Measurements from ENCODE around the gene SULT1A3. TPM values are rescaled to one million over a fixed set of nuclear protein-coding genes. Genes with fewer than 3 reads are reported as not detected.

Gene SULT1A3
- total and polyA plus RNA-seq, 2 of the 8 experiments (the other 6 are each of a cell fraction or from before 2014, with no cell fraction given), result 1.9 to 13.8 TPM

DNA sequence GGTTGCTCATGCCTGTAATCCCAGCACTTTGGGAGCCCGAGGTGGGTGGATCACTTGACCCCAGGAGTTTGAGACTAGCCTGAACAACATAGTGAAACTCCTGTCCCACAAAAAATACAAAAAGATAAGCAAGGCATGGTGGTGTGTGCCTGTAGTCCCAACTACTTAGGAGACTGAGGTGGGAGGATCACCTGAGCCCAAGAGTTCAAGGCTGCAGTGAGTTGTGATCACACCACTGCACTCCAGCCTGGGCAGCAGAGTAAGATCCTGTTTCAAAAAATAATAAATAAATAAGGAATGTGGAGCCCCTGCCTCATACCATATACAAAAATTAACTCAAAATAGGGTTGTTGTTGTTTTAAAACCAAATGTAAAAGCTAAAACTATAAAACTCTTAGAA, 41.8 kb upstream of the SULT1A3 start:
- Histone ChIP-seq H3K18ac (ENCODE audit: extremely low read depth, low read length) (no peak overlapping the region), H4K8ac (ENCODE audit: extremely low read depth, insufficient read depth, low read length) (no peak overlapping the region), H3K4me1 (replicated peaks in 1 of 4; ENCODE audit: control insufficient read depth in 3 of 4, insufficient read depth in 4 of 4, low read length in 3 of 4) (no peaks in the 10 kb centered on the region), H3K4me3 (ENCODE audit: extremely low read depth in 1 of 4, insufficient read depth in 2 of 4, low read depth in 3 of 4, low read length in 4 of 4) (no peak overlapping the region), H3K4ac (replicated peaks; ENCODE audit: insufficient read length, low read depth, low read length) (no peak overlapping the region), H3K27ac (ENCODE audit: low read depth, low read length) (no peak overlapping the region), H4K20me1 (replicated peaks in 1 of 2; ENCODE audit: control insufficient read depth in 1 of 2, insufficient read depth in 2 of 2, low read length in 2 of 2) (no peaks in the 10 kb centered on the region), H2AFZ (ENCODE audit: low read length) (no peak overlapping the region), H2BK5ac (ENCODE audit: low read depth, low read length) (no peak overlapping the region), H2BK120ac (replicated peaks; ENCODE audit: low read depth, low read length) (no peak overlapping the region), H2BK15ac (ENCODE audit: low read length) (no peak overlapping the region), H2AK5ac (ENCODE audit: low read depth, low read length) (no peak overlapping the region), H3K27me3 (replicated peaks in 1 of 4; ENCODE audit: control insufficient read depth in 3 of 4, extremely low read depth in 1 of 4, insufficient read depth in 3 of 4, low read length in 3 of 4) (no peaks in the 10 kb centered on the region; a peak in 2 of 7 replicates), H3K9ac (replicated peaks in 1 of 4; ENCODE audit: extremely low read depth in 1 of 4, low read depth in 3 of 4, low read length in 3 of 4) (no peak overlapping the region), H2BK20ac (ENCODE audit: low read length) (no peak overlapping the region), H3K23me2 (ENCODE audit: low read depth, low read length) (no peaks in the 10 kb centered on the region), H4K5ac (ENCODE audit: insufficient read length, low read depth, low read length) (no peak overlapping the region), H3K23ac (ENCODE audit: insufficient read length) (no peak overlapping the region), H3K9me3 (ENCODE audit: insufficient read depth in 2 of 2, low read depth in 1 of 2, low read length in 1 of 2) (peaks cover 0 to 7% of the 10 kb centered on the region in 2 experiments; a peak in 1 of 4 replicates), H3K56ac (replicated peaks; ENCODE audit: insufficient read length, low read depth, low read length) (no peak overlapping the region), H2BK12ac (ENCODE audit: low read depth, low read length) (no peak overlapping the region), H3K14ac (ENCODE audit: insufficient read length) (no peak overlapping the region), H3K4me2 (ENCODE audit: insufficient read depth in 1 of 2, low read depth in 2 of 2, low read length in 2 of 2) (no peak overlapping the region), H3K36me3 (ENCODE audit: control insufficient read depth in 2 of 4, insufficient read depth in 4 of 4, low read length in 3 of 4) (no peaks in the 10 kb centered on the region), H4K91ac (replicated peaks; ENCODE audit: insufficient read length, low read length) (no peak overlapping the region), H3K79me2 (ENCODE audit: control insufficient read depth in 1 of 2, insufficient read depth in 2 of 2, low read length in 2 of 2) (no peaks in the 10 kb centered on the region), H3K79me1 (ENCODE audit: low read depth, low read length) (no peaks in the 10 kb centered on the region)
- ChIA-PET CTCF (ENCODE audit: partially characterized antibody) (interaction anchor here (1.5 kb wide), 1 partner anchor 30 kb away, joined by 3 read pairs; no protein-coding TSS in a partner anchor), POLR2A (ENCODE audit: partially characterized antibody) (no interaction called here)
- DNase-seq (ENCODE audit: low read depth in 1 of 2, low spot score in 2 of 2) (no peak), FAIRE-seq (no peak)
- WGBS, 2 experiments (ENCODE audit: extremely low coverage in 1 of 2, insufficient coverage in 1 of 2, insufficient read length in 1 of 2, insufficient replicate concordance in 2 of 2, low coverage in 1 of 2, low lambda C conversion rate in 2 of 2, missing lambda C conversion rate in 1 of 2), result 65% methylated on average over 1 of the region's 1 CpG; no CpG with 5 or more reads in 1 of the 2 experiments
- no peak for TF ChIP-seq NANOG (IDR thresholded peaks at IDR 0.05; ENCODE audit: insufficient read depth, low read depth, low read length, poor library complexity, severe bottlenecking)
